Measurements from ENCODE around the gene ILDR2.
"Not testable (repeated sequence)": the region's sequence is repeated elsewhere in the genome, so short reads cannot be mapped to it uniquely, and the experiment has no call there.

Gene ILDR2

DNA sequence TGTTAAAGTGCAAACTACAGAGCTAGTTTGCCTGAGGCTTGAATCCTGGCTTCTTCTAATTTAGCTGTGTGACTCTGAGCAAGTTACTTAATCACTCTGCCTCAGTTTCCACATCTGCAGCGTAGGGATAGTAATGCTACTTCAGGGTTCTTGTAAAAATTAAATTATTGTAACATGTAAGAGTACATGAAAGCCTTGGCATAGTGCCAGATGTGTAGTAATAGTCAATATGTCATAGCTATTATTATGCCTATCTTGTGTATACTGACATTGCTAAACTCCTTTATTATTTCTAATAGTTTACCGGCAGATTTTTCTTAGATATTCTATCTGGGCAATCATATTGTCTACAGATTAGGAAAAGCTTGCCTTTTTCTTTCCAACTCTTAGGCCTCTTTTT is 92.4 kb downstream of the ILDR2 start:
- DNase-seq, result no peak

DNA sequence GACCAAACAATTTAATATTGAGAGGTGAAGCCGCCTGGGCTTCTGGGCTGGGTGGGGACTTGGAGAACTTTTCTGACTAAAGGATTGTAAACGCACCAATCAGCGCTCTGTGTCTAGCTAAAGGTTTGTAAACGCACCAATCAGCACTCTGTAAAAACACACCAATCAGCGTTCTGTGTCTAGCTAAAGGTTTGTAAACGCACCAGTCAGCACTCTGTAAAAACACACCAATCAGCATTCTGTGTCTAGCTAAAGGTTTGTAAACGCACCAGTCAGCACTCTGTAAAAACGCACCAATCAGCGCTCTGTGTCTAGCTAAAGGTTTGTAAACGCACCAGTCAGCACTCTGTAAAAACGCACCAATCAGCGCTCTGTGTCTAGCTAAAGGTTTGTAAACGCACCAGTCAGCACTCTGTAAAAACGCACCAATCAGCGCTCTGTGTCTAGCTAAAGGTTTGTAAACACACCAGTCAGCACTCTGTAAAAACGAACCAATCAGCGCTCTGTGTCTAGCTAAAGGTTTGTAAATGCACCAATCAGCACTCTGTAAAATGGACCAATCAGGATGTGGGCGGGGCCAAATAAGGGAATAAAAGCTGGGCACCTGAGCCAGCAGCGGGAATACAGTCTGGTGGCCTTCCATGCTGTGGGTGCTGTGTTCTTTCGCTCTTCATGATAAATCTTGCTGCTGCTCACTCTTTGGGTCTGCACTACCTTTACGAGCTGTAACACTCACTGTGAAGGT is 97.0 kb downstream of the ILDR2 start:
- DNase-seq, result not testable (repeated sequence)

DNA sequence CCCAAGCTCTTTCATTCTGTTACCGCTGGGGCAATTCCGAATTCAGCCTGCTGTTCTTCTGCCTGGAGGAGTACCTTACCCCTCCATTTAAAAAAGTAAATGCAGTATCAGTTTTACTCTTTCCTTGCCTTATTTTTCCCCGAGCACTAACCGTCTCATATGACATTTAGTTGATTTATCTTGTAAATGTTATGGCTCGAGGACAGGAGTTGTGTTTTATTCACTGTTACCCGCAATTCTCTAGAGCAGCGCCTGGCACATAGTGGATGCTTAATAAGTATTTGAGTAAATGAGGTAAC is 98.9 kb downstream of the ILDR2 start:
- DNase-seq, result no peak

DNA sequence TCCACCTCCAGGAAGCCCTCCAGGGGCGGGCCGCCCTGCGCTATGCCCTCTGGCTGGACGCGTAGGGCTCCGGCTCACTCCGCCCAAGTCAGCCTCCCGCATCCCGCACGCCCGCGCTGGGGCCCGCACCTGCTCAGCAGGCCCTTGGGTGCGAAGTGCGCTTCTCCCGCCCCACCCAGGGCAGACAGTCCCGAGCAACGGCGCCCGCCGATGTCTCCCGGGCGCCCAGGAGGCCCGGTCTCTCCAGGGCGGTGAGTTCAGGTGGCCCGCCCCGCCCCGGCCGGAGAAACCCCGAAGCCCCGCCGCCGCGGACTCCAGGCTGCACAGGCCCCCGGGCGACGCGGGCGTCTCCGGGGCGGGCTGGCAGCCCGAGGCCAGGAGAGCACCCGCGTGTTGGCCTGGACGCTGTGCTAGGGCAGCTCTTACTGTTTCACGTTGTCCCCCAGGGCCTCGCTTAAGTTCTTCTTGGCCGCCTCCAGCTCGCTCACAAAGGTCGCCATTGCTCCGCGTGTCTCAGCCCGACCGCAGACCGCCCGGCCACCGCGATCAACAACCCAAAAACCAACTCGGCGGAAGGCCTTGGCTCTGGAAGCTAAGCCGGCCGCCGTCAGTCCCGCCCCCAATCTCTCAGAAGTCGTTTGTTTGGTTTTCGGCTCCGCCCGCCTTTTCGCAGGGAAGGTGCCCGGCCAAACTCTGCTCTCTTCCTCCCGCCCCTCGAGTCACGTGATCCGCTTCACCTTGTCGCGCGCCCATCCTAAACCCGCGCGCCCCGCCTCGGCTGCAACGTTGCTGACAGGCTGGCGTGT is 99.4 kb downstream of the ILDR2 start, which contains the start of gene TADA1:
TADA1 (minus strand) TSS at position 531 of the 806 bp plus-strand sequence; CDS start at position 500, 31 bp downstream.
- peak; percentile 97 for DNase-seq

DNA sequence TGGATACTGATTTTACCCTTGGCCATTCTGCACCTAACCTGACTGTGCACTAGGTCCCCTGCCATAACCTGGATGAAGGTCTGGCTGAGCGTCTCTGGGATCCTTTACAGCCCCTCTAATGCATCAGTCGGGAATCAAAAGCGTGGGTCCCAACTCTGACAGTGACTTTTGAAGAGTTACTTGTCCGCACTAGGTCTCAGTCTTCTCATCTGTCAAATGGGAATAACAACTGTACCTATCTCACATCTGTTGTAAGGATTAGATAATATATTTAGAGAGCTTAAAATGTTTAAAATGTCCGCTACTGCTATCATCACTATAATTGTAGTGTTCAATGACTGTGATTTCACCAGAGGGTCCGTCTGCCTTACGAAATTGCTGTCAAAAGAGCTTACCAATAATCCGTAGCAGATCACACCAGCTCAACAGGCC is 100.0 kb downstream of the ILDR2 start:
- DNase-seq, result no peak

DNA sequence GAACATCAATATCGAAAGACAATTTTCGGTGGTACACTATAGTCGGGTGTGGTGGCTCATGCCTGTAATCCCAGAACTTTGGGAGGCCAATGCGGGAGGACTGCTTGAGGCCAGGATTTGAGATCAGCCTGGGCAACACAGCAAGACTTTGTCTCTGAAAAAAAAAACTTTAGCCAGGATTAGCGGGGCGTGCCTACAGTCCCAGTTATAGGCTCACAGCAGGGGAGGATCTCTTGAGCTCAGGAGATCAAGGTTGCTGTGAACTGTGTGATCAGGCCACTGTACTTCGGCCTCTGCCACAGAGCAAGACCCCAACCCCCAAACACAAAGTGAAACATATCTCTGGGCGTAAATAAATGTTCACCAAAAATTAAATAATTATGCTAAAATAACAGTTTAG is 100.9 kb downstream of the ILDR2 start:
- DNase-seq, result no peak

DNA sequence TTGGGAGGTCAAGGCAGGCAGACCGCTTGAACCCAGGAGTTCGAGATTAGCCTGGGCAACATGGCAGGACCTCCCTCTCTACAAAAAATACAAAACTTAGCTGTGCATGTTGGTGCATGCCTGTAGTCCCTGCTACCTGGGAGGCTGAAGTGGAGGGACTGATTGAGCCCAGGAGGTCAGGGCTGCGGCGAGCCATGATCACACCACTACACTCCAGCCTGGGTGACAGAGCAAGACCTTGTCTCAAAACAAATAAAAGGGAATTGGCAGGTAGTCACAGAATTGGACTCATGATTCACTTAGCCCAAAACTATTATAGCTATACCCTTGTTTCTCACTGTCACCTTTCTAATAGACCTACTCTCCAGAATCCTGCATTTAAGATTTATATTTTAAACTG is 104.8 kb downstream of the ILDR2 start:
- no peak for DNase-seq

DNA sequence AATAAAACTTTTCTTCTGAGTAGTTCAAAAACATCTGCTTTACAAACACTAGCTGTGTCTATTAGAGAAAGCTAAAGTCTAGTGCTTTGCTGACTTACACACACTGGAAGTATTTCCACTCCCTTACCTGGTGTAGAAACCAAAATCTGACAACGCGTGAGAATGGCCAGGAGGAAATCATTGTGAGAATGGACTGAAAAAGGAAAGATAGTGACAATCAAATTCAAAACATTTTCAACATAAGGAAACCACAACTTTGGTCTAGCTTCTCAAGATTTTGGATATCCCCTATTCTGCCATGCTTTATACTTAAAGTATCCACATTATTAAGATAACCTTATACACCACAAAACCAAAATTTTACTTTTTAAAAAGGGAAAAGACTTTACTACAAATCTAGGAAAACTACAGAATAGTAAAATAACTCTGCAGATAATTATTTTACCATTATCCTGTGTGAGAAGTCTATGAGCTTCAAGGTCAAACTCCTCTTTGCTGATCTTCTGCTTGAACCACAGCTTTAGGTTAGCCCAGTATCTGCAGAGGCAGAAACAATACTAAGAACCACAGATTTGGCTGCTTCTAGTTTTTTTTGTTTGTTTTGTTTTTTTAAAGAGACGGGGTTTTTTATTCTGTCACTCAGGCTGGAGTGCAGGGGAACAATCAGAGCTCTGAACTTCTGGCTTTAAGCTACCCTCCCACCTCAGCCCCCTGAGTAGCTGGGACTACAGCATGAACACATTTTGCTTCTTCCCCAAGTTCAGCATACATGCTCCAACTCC is 105.8 kb downstream of the ILDR2 start:
- DNase-seq, result no peak

DNA sequence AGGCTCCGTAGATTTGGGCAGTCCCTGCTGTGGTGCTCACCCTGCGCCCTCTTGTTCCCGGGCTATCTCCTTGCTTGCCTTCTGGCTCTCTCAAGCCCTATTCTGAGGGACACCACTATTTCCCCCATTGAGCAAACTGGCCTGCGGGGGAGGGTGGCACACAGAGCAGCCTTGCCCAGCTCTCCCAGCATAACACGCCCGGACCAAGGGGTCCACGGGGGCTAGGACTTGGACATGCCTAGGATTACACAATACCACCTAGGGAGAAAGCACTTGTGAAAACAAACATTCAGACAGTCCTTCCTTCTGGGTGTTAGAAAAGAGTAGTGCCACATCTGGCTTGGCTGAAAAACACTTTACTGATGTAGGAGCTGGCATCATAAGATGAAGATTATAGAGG is 106.7 kb downstream of the ILDR2 start:
- no peak for DNase-seq

DNA sequence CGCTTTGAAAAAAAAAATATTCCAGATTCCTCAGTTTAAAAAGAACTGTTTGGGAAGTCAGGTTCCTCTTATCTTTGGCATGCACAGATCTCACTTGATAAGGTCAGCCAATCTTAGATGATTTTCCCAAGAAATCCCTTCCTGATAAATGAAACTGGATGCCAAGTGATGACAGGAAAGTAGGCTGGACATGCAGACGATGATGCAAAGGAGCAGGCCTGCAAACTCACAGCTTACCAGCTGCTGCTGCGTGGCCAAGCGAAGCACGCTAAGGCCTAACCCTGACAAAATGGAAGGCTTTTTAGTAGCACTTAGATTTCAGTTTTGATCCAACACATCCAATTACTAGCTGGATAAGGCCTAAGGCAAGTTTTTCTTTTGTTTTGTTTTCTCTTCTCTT is 109.4 kb downstream of the ILDR2 start:
- DNase-seq, result no peak

DNA sequence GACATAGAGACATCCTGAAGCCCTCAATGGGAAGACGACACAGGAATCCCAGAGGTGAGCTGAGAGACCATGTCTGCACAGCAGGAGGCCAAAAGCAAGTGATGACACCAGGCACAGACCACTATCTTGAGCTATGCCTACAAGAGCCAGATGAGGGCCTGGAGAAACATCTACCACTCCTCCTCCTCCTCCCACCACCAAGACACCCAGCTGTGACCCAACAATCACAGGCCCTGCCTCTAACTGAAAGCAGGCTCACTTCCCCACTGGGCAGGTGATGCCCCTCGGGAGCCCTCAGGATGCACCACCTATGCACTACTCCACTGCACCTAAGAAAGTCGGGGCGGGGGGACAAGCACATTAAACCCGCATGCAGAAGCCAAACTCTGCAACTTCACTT is 115.7 kb downstream of the ILDR2 start:
- DNase-seq, result no peak

DNA sequence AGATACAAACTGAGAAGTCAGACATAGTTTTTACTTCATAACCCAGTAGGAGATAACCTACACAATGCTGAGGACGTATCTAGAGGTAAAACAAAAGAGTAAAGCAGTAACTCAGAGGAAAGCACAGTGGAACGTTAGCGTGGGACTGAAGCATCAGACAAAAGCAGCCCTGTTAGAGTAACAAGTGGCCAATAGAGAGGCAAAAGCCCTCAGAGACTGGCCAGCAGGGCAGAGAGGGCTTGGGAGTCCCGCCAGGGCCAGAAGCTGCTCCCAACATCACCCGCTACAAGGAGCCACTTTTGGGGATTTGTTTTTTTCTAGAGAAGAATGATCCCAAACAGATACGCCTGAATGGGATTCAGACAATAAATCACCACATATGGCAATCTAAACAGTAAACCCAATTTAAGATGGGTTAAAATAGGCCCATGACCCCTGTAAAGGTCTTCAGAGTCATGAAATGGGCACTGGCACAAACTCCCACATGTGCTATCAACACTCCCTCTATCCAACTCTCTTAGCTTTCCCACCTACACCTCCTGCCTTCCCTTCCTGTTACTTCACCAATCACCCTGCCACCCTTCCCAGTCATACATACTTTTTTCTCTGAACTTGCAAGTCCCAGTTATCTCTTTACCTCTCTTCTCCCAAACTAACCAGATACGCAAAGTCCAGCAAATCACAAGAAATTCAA is 116.5 kb downstream of the ILDR2 start:
- peak; percentile 77 for DNase-seq

Measured in midbrain (tissue), 1 donor.